ENCODE results near the gene LIFR. TPM values are rescaled to one million over a fixed set of nuclear protein-coding genes. Genes with fewer than 3 reads are reported as not detected.

The LIFR gene
- total and polyA plus RNA-seq, 2 of the 4 experiments (the other 2 are of a cell fraction) = 1.9 to 10.4 TPM

GRCh38 chr5:38456657-38457399 lies 99.6 kb downstream of the LIFR start:
- H4K91ac ChIP-seq (ENCODE audit: insufficient read depth, low read depth, low read length) = no peak overlapping the region

More at GRCh38 chr5:38456657-38457399, 99.6 kb downstream of the LIFR start:
- H4K5ac ChIP-seq (ENCODE audit: low read depth, low read length) = no peak overlapping the region
- ATAC-seq (ENCODE audit: low read depth) (no peak), DNase-seq (no peak)
- H3K56ac ChIP-seq (ENCODE audit: extremely low read depth, insufficient read depth, low read length) = no peak overlapping the region
- intact Hi-C loops (cut with micrococcal nuclease) = no loop called here
- H2BK20ac ChIP-seq (ENCODE audit: low read depth, low read length) = no peak overlapping the region
- no peak overlapping the region for H3K4me2 ChIP-seq (ENCODE audit: low read depth, low read length)
- ChIA-PET CTCF (interaction anchor here (1.2 kb wide), 1 partner anchor 13 kb away, joined by 3 read pairs; no protein-coding TSS in a partner anchor), POLR2A (ENCODE audit: unreplicated experiment) (no interaction called here)
- H3K18ac ChIP-seq (ENCODE audit: low read depth, low read length) = no peak overlapping the region
- no peak overlapping the region for H2BK120ac ChIP-seq (ENCODE audit: low read depth, low read length)
- no peak overlapping the region for H3K9ac ChIP-seq (ENCODE audit: low read depth, low read length)
- no peak overlapping the region for H2AK9ac ChIP-seq (replicated peaks; ENCODE audit: low read depth, low read length, poor library complexity)
- no peak overlapping the region for H3K14ac ChIP-seq (replicated peaks; ENCODE audit: low read depth, low read length)
- no peak overlapping the region for H4K8ac ChIP-seq (ENCODE audit: low read depth in 2 of 2, low read length in 2 of 2)
- in situ Hi-C loops (cut with MboI; ENCODE audit: low sequenced_read_pairs) = no loop called here
- no peak overlapping the region for H2AFZ ChIP-seq (replicated peaks; ENCODE audit: low read length, poor library complexity)
- H2AK5ac ChIP-seq (ENCODE audit: low read depth, low read length) = no peak overlapping the region
- no peak overlapping the region for H2BK15ac ChIP-seq (ENCODE audit: low read depth, low read length)
- TF ChIP-seq POLR2A (IDR thresholded peaks at IDR 0.05; ENCODE audit: low read depth, low read length) (no peak), MAZ (IDR thresholded peaks at IDR 0.05; ENCODE audit: borderline replicate concordance, low read depth, low read length) (no peak)
- no peaks in the 10 kb centered on the region for H4K20me1 ChIP-seq (ENCODE audit: insufficient read depth, low read length)
- no peaks in the 10 kb centered on the region for H3K36me3 ChIP-seq (ENCODE audit: control insufficient read depth, insufficient read depth, low read length)
- no peaks in the 10 kb centered on the region; the same call in 1 of the 2 replicates for H3K9me1 ChIP-seq (ENCODE audit: insufficient read depth, low read length)
- no CpG with 5 or more reads among the region's 4 CpGs for WGBS, 2 experiments (ENCODE audit: extremely low coverage in 2 of 2, insufficient read length in 1 of 2)
- H3K27me3 ChIP-seq (ENCODE audit: control insufficient read depth, insufficient read depth, low read length) = 0 out of 2 replicates have a peak, but pooled peaks cover 6% of the 10 kb centered on the region
- no peak overlapping the region for H3K4ac ChIP-seq (ENCODE audit: low read depth, low read length)
- no peak overlapping the region for H3K4me3 ChIP-seq (ENCODE audit: insufficient read depth, low read depth, low read length)
- no peak overlapping the region for H2BK5ac ChIP-seq (ENCODE audit: low read depth, low read length, poor library complexity, severe bottlenecking)
- dilution Hi-C loops (cut with HindIII; ENCODE audit: low sequenced_read_pairs, unreplicated experiment) = no loop called here
- H3K4me1 ChIP-seq (ENCODE audit: control insufficient read depth, insufficient read depth, low read length) = no peaks in the 10 kb centered on the region
- no peaks in the 10 kb centered on the region for H3K9me3 ChIP-seq (ENCODE audit: control insufficient read depth, insufficient read depth, low read length)
- no peak overlapping the region for H3K27ac ChIP-seq (ENCODE audit: insufficient read depth, low read length)
- H3K79me1 ChIP-seq (ENCODE audit: low read depth in 1 of 2, low read length in 2 of 2) = no peaks in the 10 kb centered on the region
- no peak overlapping the region for H3K23ac ChIP-seq (ENCODE audit: low read depth, low read length)
- no TSS peak for BruUV-seq (replicated peaks)
